K562 (cell line): ENCODE data around the gene CIAO3.

ENCODE experiments used
- AFF4 ChIP-seq: sonication (generic); formaldehyde crosslinking; IDR thresholded peaks from 2 replicates; pipeline ENCODE4 v1.8.0; 2023; ENCODE audit warnings: mild to moderate bottlenecking, missing genetic modification reagents
- CREB1 ChIP-seq, 2 experiments: sonication (generic) in 1 of 2; formaldehyde crosslinking in 1 of 2; IDR thresholded peaks; 2 replicates each; pipeline versions ENCODE4 v1.6.1 to v1.8.0; 2012 to 2022; ENCODE audit warnings: inconsistent platforms in 1 of 2, mild to moderate bottlenecking in 1 of 2, missing genetic modification reagents in 1 of 2, moderate library complexity in 1 of 2
- CREB5 ChIP-seq: fragments of 250-450 bp; sonication (Bioruptor Pico); IDR thresholded peaks from 2 replicates; pipeline ENCODE4 v1.5.0; 2020; ENCODE audit warnings: mild to moderate bottlenecking
- DPF2 ChIP-seq: fragments of 450-650 bp; IDR thresholded peaks from 2 replicates; pipeline ENCODE4 v1.6.1; 2016
- MYC ChIP-seq, 2 experiments: fragments of 250-450 bp in 1 of 2; sonication (Bioruptor Pico) in 1 of 2; IDR thresholded peaks; 2 replicates each; pipeline versions ENCODE4 v1.5.1 to v1.6.1; 2012 to 2021; ENCODE audit warnings: low read depth in 2 of 2, borderline replicate concordance in 1 of 2, improper control_type of control experiment in 1 of 2, low read length in 1 of 2, mild to moderate bottlenecking in 1 of 2, moderate library complexity in 1 of 2
- REST ChIP-seq, 2 experiments: fragments of 450-650 bp; formaldehyde crosslinking in 1 of 2; IDR thresholded peaks; 2 replicates each; pipeline versions ENCODE4 v1.4.0 to v1.6.1; 2014 to 2020; ENCODE audit warnings: mild to moderate bottlenecking in 2 of 2, borderline replicate concordance in 1 of 2, low read depth in 1 of 2
- RNF2 ChIP-seq: sonication (generic); IDR thresholded peaks from 2 replicates; pipeline ENCODE4 v1.6.1; 2016
- TCF7 ChIP-seq: sonication (generic); IDR thresholded peaks from 2 replicates; pipeline ENCODE4 v1.6.1; 2016; ENCODE audit warnings: antibody characterized with exemption, borderline replicate concordance
- TCF7L2 ChIP-seq: fragments of 150-350 bp; IDR thresholded peaks from 2 replicates; pipeline ENCODE4 v1.6.1; 2016; ENCODE audit warnings: low read depth, mild to moderate bottlenecking, low read length, moderate library complexity
- YY1 ChIP-seq, 3 experiments: IDR thresholded peaks; 2 replicates each; pipeline ENCODE4 v1.6.1; 2011; ENCODE audit warnings: low read length in 2 of 3, mild to moderate bottlenecking in 2 of 3, moderate library complexity in 2 of 3, borderline replicate concordance in 1 of 3, control low read depth in 1 of 3, low read depth in 1 of 3; ENCODE audit not compliant: insufficient read depth in 3 of 3, insufficient replicate concordance in 2 of 3, control insufficient read depth in 1 of 3, insufficient read length in 1 of 3; ENCODE audit errors: extremely low read depth in 1 of 3
- ZBTB34 ChIP-seq: fragments of 250-450 bp; sonication (Bioruptor Pico); IDR thresholded peaks from 2 replicates; pipeline ENCODE4 v1.8.0; 2021; ENCODE audit warnings: mild to moderate bottlenecking, moderate library complexity
- ZFX ChIP-seq: sonication (generic); formaldehyde crosslinking; IDR thresholded peaks from 2 replicates; pipeline ENCODE4 v1.8.0; 2022; ENCODE audit warnings: mild to moderate bottlenecking, missing genetic modification reagents, moderate library complexity
- ZNF75A ChIP-seq: fragments of 450-650 bp; formaldehyde crosslinking; IDR thresholded peaks from 2 replicates; pipeline ENCODE4 v1.4.0; 2020; ENCODE audit warnings: mild to moderate bottlenecking

GRCh38 chr16:749010-749409, 8.2 kb upstream of the CIAO3 start:
- TF ChIP-seq MYC (IDR thresholded peaks at IDR 0.05; ENCODE audit: low read depth, low read length) (no peak), MYC (CRISPR knock-in tag; IDR thresholded peaks at IDR 0.05; ENCODE audit: borderline replicate concordance, low read depth) (no peak), REST (IDR thresholded peaks at IDR 0.05; ENCODE audit: borderline replicate concordance) (no peak), REST (CRISPR knock-in tag; IDR thresholded peaks at IDR 0.05; ENCODE audit: low read depth) (no peak), TCF7L2 (no peak), RNF2 (no peak), AFF4 (CRISPR knock-in tag) (no peak), ZBTB34 (no peak), DPF2 (no peak), CREB1 (IDR thresholded peaks at IDR 0.05) (no peak), CREB1 (CRISPR knock-in tag; IDR thresholded peaks at IDR 0.05) (no peak), YY1 (IDR thresholded peaks at IDR 0.05; ENCODE audit: borderline replicate concordance in 1 of 3, control insufficient read depth in 1 of 3, extremely low read depth in 1 of 3, insufficient read depth in 3 of 3, insufficient read length in 1 of 3, insufficient replicate concordance in 2 of 3, low read depth in 1 of 3, low read length in 2 of 3) (no peak), TCF7 (no peak), ZNF75A (CRISPR knock-in tag) (no peak), ZFX (no peak), CREB5 (CRISPR knock-in tag) (no peak)
